Measurements from ENCODE around the gene C8G. TPM values are rescaled to one million over a fixed set of nuclear protein-coding genes. Genes with fewer than 3 reads are reported as not detected.

The C8G gene
- total RNA-seq, 1 donor from 2014 or later: 1.6 TPM

DNA sequence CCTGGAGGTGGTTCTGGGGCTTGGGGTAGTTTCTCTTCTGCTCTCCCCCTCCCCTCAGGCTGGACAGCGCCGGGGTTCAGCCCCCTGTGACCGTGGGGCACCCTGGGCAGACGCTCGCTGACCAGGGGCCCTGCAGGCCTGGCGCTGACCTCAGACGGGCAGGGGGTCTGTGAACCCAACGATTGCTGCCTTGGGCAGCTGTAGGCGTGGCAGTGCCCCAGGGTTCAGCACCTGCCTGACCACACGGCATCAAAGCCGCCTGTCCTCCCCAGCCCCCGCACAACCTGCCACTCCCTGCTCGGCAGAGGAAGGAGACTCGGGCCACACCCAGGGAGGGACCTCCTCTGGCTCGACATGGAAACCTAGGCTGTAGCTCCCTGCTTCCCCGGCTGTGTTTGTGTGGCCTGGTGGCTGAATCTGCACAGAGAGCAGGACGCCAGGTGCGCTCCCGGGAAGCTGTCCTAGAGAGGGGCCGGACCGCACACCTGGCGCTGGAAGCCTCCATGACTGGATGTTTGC is 19.2 kb downstream of the C8G start:
- peaks cover 5% of the 10 kb centered on the region for H3K4me1 Mint-ChIP-seq (ENCODE audit: low read depth, unreplicated experiment)
- TF ChIP-seq EZH2 (IDR thresholded peaks at IDR 0.05; ENCODE audit: insufficient read depth, low read length) (no peak), CTCF (IDR thresholded peaks at IDR 0.05; ENCODE audit: insufficient read depth, low read depth, low read length) (no peak)
- H3K36me3 Mint-ChIP-seq (ENCODE audit: low read depth, unreplicated experiment): no peaks in the 10 kb centered on the region
- no peak overlapping the region for H3K9ac ChIP-seq (ENCODE audit: low read length)
- no peak overlapping the region for H3K27ac ChIP-seq (ENCODE audit: low read depth, low read length)
- no peaks in the 10 kb centered on the region for H3K79me2 ChIP-seq (ENCODE audit: insufficient read depth, low read length)
- no peak overlapping the region for H3K27ac Mint-ChIP-seq (ENCODE audit: unreplicated experiment)
- H3K27me3 ChIP-seq (ENCODE audit: insufficient read depth, low read length): no peaks in the 10 kb centered on the region
- no peaks in the 10 kb centered on the region for H3K36me3 ChIP-seq (ENCODE audit: insufficient read depth, low read length)
- H3K4me1 ChIP-seq (ENCODE audit: insufficient read depth, low read length): peaks cover 4% of the 10 kb centered on the region
- H3K4me3 Mint-ChIP-seq (ENCODE audit: unreplicated experiment): no peak overlapping the region
- no peak overlapping the region for H3K4me2 ChIP-seq (ENCODE audit: low read length)
- H3K9me3 Mint-ChIP-seq (ENCODE audit: unreplicated experiment): no peaks in the 10 kb centered on the region
- H3K27me3 Mint-ChIP-seq (ENCODE audit: low read depth, unreplicated experiment): peaks cover 11% of the 10 kb centered on the region
- H3K9me3 ChIP-seq (ENCODE audit: insufficient read depth, low read depth, low read length): no peaks in the 10 kb centered on the region
- no peaks in the 10 kb centered on the region for H4K20me1 ChIP-seq (ENCODE audit: insufficient read depth, low read length)
- no peak overlapping the region for H2AFZ ChIP-seq (ENCODE audit: low read depth, low read length)
- FAIRE-seq (no peak), DNase-seq (ENCODE audit: low read depth) (no peak)
- no peak overlapping the region for H3K4me3 ChIP-seq (ENCODE audit: insufficient read depth, low read depth, low read length)

- FAIRE-seq (no peak), DNase-seq (ENCODE audit: low read depth) (no peak)
- H3K27ac Mint-ChIP-seq (ENCODE audit: unreplicated experiment): no peak overlapping the region
- Histone ChIP-seq H3K27me3 (ENCODE audit: insufficient read depth, low read length) (no peaks in the 10 kb centered on the region), H3K9ac (ENCODE audit: low read length) (no peak overlapping the region), H3K27ac (ENCODE audit: low read depth, low read length) (no peak overlapping the region), H3K4me1 (ENCODE audit: insufficient read depth, low read length) (peaks cover 4% of the 10 kb centered on the region), H2AFZ (ENCODE audit: low read depth, low read length) (no peak overlapping the region), H4K20me1 (ENCODE audit: insufficient read depth, low read length) (no peaks in the 10 kb centered on the region), H3K9me3 (ENCODE audit: insufficient read depth, low read depth, low read length) (no peaks in the 10 kb centered on the region), H3K36me3 (ENCODE audit: insufficient read depth, low read length) (no peaks in the 10 kb centered on the region), H3K79me2 (ENCODE audit: insufficient read depth, low read length) (no peaks in the 10 kb centered on the region), H3K4me2 (ENCODE audit: low read length) (no peak overlapping the region), H3K4me3 (ENCODE audit: insufficient read depth, low read depth, low read length) (no peak overlapping the region)
- H3K4me1 Mint-ChIP-seq (ENCODE audit: low read depth, unreplicated experiment): peaks cover 4% of the 10 kb centered on the region
- H3K36me3 Mint-ChIP-seq (ENCODE audit: low read depth, unreplicated experiment): no peaks in the 10 kb centered on the region
- TF ChIP-seq CTCF (IDR thresholded peaks at IDR 0.05; ENCODE audit: insufficient read depth, low read depth, low read length) (no peak), EZH2 (IDR thresholded peaks at IDR 0.05; ENCODE audit: insufficient read depth, low read length) (no peak)
- H3K4me3 Mint-ChIP-seq (ENCODE audit: unreplicated experiment): no peak overlapping the region
- H3K9me3 Mint-ChIP-seq (ENCODE audit: unreplicated experiment): no peaks in the 10 kb centered on the region
- H3K27me3 Mint-ChIP-seq (ENCODE audit: low read depth, unreplicated experiment): peaks cover 11% of the 10 kb centered on the region
Observed at GRCh38 chr9:136964833-136965422, 19.9 kb downstream of the C8G start.

- H3K4me2 ChIP-seq (ENCODE audit: low read length): peak overlapping the region; percentile 12
- no peaks in the 10 kb centered on the region for H3K9me3 ChIP-seq (ENCODE audit: insufficient read depth, low read depth, low read length)
- H3K4me1 ChIP-seq (ENCODE audit: insufficient read depth, low read length): peaks cover 4% of the 10 kb centered on the region
- H3K36me3 Mint-ChIP-seq (ENCODE audit: low read depth, unreplicated experiment): no peaks in the 10 kb centered on the region
- peak overlapping the region; percentile 37 for H3K4me3 Mint-ChIP-seq (ENCODE audit: unreplicated experiment)
- no peak overlapping the region for H2AFZ ChIP-seq (ENCODE audit: low read depth, low read length)
- no peak overlapping the region for H3K27ac Mint-ChIP-seq (ENCODE audit: unreplicated experiment)
- TF ChIP-seq EZH2 (IDR thresholded peaks at IDR 0.05; ENCODE audit: insufficient read depth, low read length) (no peak), CTCF (IDR thresholded peaks at IDR 0.05; ENCODE audit: insufficient read depth, low read depth, low read length) (no peak)
- H3K4me1 Mint-ChIP-seq (ENCODE audit: low read depth, unreplicated experiment): no peaks in the 10 kb centered on the region
- no peak overlapping the region for H3K9ac ChIP-seq (ENCODE audit: low read length)
- H3K27me3 ChIP-seq (ENCODE audit: insufficient read depth, low read length): no peaks in the 10 kb centered on the region
- peaks cover 11% of the 10 kb centered on the region for H3K27me3 Mint-ChIP-seq (ENCODE audit: low read depth, unreplicated experiment)
- FAIRE-seq: no peak
- H3K9me3 Mint-ChIP-seq (ENCODE audit: unreplicated experiment): no peaks in the 10 kb centered on the region
- H3K4me3 ChIP-seq (ENCODE audit: insufficient read depth, low read depth, low read length): no peak overlapping the region
- no peaks in the 10 kb centered on the region for H4K20me1 ChIP-seq (ENCODE audit: insufficient read depth, low read length)
- DNase-seq (ENCODE audit: low read depth): no peak
- no peaks in the 10 kb centered on the region for H3K36me3 ChIP-seq (ENCODE audit: insufficient read depth, low read length)
- H3K27ac ChIP-seq (ENCODE audit: low read depth, low read length): no peak overlapping the region
- H3K79me2 ChIP-seq (ENCODE audit: insufficient read depth, low read length): no peaks in the 10 kb centered on the region
Observed at GRCh38 chr9:136965771-136966484, 20.9 kb downstream of the C8G start.
